Fibroblast of the conjunctiva (primary cell): ENCODE results near the gene FSIP1.

ENCODE experiments used
- DNase-seq: peaks from one replicate; pipeline ENCODE4 v3.0.0-alpha.2; 2010; ENCODE audit warnings: low read depth

FSIP1 gene

DNA sequence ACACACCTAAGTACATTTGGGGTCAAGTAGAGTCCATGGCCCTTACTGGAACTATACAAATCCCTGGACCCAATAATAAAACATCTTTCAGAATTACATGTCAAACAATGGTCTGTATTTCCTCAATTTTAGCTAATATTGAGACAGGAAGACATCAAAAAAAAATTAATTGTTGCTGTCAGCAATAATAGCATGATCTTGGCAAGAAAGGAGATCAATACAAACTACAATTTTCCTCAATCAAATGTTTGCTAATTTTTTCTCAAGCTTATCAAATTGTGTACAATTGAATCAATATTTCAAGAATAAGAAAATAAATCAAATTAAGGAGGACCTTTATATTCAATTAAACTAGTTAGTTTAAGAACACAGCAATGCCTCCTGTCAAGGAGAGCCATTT is 62.6 kb downstream of the FSIP1 start:
- no peak for DNase-seq

DNA sequence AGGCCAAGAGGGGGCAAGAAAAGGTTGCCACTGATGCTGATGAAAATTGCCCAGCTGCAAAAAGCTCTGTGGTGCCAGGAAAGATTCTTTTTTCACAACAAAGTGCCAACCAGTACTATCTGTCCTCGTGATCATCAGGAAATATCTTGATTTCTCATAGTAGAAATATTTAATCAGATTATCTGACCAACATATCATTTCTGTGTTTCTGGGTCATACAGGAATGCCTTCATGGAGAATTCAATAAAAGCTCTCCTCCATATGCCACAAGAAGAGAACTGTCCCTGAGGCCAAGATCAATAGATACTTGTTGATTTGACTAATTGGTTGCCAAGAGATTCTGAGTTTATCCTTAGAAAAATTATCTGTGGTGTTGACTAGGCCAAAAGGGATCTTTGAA is 63.5 kb downstream of the FSIP1 start:
- DNase-seq: no peak

DNA sequence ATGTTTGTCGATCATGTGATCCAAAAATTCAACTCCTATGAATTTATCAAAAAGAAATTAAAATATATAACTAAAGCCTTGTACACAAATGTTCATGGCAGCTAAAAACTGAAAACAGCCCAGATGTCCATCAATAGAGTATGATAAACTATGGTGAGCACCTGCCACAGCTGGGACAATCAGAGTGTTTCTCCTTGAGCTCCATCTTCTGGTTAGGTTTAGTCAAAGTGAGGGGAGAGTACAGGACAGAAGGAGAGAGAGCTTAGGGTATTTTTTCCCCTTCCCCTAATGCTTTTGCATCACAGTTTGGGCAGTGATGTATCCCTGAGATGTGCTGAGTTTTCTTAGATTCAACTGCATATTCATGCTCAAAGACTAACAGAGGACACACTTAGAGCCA is 65.5 kb downstream of the FSIP1 start:
- no peak for DNase-seq

DNA sequence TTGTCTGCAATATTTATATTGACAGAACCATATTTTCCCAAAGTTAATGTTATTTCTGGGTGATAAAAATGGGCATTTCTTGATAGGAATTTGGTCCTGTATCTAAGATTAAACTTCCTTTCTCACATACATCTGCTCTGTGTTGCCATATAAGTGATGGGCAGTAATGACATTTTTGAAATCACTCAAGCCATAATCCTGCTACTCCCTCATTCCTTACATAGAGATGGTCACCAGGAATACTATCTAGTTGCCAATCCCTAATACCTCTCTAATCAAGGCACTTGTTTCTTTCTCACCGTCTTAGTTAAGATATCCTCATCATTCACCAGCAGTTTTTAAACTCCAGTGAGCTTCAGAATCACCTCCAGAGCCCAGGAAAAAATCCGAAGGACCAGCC is 68.4 kb downstream of the FSIP1 start:
- no peak for DNase-seq

DNA sequence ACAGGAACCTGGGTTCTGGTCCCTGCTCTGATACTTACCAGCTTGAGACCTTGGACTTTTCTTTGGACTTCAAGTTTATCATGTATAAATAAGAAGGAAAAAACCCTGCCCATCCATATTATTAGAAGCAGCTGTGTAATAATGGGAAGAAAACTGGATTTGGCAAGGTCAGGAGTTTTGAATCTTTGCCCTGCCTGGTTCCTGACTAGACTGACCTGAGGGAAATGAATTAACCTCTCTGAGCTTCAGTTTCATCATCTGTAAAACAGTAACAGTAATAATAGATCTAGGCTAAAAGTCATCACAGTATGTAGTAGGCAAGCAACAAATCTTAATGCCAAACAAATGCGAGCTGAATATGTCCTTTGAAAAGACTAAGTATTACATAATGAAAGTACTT is 68.8 kb downstream of the FSIP1 start:
- DNase-seq: peak; percentile 44

DNA sequence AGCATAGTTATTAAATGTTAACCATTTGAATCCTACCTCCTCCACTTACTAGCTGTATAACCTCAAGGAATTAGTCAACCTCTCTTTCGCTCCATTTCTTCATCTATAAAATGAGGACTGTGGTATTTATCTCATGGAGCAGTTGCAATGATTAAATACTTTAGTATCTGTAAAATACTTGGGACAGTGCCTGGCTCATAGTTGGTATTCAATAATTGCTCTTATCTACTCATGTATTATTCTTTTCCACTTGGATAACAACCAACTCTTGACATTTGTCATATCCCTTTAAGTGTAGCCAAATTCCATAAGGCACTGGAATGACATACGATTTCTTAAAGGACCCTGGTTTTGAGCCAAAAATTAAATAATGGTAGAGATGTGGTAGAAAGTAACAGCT is 72.0 kb downstream of the FSIP1 start:
- no peak for DNase-seq

DNA sequence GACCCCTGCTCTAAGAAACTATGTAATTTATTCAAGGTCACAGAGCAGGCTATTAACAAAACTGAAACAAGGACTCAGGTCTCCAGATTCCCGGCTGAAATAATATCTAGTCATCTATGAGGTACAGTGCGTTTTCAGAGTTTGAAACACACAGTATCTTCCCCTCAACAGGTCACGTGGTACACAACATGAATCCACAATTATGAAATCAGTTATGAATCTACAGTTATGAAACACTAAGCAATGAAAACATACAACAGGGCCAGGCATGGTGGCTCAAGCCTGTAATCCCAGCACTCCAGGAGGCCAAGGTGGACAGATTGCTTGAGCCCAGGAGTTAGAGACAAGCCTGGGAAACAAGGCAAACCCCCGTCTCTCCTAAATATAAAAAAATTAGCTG is 72.7 kb downstream of the FSIP1 start:
- DNase-seq: no peak

DNA sequence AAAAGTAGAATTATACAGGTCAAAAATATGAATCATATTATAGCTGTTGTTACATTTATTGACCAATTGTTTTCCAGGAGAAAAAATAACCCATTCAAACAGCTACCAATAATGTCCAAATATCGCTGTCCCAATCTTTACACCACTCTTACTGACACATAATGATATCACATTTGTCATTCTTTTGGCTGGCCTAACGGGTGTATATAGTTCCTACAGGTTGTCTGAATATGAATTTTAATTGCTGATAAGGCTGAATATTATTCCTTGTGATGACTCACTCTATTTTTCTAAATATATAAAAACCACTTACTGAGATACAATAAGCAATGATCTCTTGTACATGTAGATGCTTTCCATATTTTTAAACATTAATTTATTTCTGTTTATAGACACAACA is 76.4 kb downstream of the FSIP1 start:
- no peak for DNase-seq

DNA sequence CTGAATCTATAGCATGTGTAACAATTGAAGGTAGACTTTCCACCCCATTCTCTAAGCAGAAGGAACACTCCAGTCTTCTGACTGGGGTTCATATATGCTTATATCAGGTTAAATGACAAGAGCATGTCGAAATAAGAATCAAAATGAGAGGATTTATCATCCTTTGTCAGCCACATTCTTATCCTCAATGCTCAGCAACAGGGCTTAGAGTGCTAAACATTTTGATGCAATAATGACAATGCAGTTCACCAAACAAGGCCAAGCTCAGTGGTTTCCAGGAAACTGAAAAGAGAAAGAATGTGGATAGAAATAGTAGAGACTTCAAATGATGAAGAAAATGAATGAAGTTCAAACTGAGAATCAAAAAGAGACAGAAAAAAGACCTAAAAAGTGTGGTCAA is 78.0 kb downstream of the FSIP1 start:
- peak; percentile 57 for DNase-seq

DNA sequence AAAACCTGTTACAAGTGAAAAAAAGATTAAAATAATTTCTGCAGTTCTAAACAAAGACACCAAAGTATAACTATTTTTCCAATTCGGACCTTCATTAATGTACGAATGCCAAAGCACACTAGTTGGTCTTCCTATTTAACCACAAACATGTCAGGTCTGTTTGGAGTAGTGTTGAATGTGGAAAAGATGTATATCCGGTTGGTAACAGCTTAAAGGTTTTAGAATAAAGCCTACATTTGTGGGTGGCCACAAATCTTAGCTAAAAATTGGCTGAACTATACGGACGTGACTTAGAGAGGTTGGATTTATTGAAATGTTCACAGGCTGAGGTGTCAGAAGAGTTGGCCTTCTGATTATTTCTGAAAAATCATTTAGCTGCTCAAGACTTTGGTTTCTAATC is 78.4 kb downstream of the FSIP1 start:
- no peak for DNase-seq

DNA sequence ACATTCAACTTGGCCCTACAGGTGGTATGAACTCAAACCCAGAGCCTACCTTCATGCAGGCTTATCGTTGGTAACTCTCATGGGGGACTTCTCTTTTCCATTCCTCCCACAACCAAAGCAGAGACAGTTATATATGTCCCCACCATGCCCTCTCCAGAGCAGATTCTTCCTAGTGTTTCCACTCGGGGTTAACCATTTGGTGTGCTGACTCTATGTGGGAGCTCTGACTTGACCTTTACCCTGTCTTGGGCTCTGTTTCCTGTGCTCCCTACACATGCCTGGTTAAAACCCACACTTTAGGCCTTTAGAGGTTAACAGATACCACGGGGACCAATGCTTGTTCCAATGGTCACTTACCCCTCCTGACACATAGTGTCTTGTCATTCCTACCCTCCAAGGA is 80.7 kb downstream of the FSIP1 start:
- DNase-seq: no peak

DNA sequence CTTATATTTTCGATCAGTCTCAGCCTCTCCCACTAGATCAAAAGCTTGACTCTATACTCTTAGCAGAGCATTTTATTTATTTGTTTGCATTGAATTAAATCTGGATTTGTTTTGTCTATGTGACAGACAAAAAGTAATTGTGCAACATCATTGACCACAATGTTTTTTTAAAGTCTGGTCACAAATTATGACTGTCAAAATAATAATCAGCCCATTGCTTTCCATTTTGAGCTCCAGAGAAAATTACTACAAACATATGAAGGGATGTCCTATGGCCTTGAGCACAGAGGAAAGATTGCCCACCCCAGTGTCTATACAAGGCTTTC is 82.3 kb downstream of the FSIP1 start:
- DNase-seq: no peak

DNA sequence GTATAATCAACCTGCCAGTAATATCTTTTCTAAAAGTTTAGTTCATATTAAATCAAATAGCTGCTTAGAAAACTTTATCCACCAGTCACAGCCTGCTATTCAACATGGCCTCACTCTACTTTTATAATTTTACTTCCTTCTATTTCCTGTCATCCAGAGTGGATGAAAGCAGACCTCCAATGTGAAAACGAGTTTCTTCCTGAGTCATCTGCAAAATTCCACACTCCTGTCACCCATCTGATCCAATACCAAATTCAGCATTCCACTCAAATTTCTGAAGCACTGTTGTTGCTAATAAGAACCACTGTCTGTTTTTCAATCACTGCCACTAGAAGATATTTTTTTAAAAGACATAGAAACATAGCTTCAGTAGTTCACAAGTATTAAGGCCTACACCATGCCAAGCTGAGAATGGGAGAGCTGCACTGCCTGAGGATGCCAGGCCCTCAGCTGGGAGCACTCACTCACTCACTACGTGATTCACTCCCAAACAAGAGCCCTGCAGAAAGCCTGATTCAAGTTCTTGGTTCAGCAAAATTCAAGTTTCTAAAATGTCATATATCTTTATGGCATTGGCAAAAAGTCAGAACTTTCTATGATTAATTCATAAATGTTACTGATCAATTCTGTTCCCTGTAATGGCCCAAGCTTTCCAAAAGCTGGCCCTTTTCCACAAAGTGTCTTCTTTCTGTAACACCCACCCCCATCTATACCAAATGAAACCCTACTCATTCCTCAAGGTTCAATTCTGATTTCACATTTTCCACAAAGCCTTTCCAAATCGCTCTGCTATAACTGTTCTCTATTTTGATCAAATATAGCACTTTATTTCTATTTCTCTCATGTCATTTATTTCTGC is 82.9 kb downstream of the FSIP1 start:
- DNase-seq: no peak

DNA sequence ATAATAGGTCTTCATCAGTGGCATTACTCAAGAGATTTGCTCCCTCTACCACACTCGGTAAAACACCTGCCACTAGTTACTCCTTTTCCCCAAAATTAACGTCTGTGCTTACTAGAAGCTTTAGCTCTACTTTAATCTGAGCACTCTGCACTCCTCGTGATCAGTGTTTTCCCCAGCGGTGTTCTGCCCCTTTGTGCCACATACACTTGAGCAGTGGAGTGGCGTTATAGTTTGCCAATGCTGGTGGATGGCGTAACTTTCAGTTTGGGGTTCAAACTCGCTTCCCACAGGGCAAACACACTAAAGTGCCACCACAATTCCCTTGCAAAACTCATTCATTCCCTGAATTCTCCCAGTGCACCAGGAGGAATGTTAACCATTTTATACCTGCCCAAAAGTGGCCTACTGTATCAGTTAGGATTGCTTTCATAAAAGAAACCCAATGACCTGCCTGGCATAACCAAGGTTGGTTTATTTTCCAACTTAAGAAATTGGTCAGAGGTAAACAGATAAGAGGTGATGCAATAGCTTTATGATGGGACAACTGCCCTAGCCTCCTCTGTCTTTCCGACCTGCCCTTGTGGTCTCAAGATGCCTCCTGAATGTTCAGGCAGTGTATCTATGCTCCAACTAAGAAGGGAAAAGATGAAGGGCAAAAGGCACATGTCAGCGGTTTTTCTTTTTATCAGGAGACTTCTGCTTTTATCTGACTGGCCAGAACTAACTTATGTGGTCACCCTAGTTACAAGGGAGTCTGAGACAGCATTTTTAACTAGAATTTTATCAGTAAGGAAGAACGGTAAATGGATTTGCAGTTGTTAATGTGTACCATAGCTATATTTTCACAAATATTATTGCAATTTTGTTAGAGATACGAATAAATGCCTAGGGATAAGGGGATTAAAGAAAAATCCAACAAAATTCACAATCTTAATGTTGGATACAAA is 83.9 kb downstream of the FSIP1 start:
- no peak for DNase-seq

DNA sequence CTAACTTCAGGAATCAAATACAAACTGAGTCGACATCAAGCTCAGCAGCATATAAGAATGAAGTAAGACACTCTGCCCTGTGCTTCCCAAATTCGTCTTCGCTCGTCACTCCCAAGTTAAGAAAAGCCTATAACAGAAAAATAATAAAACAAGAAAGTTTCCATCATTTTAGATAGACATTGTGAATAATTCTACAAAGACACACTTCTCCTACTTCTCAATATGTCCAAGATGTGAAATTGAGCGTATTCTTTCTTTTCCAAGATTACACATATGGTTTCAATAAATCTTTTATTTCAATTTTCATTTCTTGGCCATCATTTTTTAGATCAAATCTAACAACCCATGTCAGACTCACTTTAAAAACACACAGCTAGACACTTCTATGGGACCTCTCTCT is 85.1 kb downstream of the FSIP1 start:
- no peak for DNase-seq

DNA sequence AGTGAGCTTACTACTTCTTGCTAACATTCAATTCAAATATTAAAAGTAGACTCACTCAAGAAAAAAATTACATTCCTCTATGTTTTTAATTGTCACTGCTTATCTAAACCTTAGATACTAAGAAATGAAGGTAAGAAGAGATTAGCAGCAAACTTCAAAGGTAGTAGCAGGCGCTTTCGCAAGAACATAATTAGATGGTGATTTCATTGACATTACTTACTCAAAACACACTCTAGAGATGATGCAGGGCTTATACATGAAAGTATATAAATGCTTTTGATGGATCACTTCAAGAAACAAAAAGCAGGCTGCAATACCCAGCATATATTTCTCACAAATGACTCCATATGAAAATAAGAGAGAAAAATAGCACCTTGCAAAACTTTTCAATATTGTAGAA is 86.8 kb downstream of the FSIP1 start:
- DNase-seq: no peak

DNA sequence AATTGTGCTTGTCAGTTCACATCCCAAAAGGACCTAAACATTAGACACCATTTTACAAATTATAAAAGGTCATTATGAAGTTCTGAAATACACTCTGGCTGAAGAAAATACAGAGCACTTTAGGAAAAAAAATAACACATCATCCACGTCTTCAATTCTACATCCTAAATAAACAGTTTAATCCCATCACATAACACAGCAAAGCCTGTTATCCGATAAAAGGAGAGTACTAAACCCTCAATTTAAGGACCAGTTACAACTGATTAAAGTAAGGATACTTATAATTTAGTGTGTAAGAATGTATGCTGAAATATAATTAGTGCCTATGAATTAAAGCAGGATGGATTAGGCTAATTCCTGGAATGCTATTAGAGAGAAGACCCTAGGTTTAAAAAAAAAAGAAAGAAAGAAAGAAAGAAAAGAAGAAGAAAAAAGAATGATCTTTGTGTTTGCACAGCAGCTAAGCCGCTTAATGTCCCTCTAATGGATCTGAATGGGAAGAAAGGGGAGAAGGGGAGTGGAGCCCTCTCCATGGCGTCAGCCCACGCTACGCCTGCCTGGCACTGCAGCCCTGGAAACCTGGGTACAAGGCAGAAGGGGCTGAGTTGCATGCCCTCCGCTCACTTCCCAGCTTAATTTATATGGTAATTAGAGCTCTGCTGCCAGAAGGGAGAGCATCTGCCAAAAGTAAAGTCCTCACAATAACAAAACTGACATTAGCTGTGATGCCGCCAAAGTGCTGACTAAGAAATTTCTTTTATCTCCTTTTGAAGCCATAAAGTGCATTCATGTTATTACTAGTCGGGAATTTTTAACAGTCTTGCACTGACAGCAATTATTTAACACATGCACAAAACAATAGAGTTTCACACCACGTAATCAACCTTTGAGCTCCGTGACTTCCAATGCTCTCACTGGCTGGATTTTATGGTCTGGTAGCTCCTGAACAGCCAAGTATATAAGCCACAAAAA is 90.0 kb downstream of the FSIP1 start:
- no peak for DNase-seq

DNA sequence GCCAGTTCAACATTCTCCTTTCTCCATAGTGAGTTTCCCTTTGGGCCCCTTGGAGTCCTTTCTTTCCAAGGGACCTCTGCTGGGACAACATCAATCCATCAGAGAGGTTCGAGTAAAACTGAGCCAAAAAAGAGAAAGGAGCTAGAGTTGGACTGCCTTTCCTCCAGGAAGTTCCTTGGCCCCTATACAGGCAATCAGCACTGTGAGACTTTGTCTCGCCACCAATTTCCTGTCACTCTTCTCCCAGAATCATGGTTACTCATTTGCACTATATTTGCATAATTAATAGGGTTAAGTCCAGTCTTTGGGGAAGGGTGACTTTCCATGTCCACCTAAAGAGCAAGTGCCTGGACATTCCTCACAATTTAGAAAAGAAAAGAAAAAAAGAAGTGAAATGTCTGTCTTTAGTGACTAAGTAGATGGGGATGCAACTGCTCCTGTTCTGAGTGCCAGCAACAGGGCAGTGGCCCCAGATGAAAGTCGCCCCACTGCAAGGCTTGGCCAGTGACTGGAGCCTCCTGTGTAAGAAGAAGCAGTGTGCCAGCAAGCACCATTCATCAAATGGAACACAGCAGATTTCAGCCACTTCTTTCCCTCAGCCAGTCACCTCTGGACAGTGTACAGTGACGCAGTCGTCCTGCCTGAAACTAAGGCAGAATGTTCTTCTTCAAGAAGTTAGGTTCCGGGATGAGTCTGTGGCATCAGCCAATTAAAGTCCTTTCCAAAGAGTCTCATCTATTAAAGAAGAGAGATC is 91.6 kb downstream of the FSIP1 start:
- no peak for DNase-seq

DNA sequence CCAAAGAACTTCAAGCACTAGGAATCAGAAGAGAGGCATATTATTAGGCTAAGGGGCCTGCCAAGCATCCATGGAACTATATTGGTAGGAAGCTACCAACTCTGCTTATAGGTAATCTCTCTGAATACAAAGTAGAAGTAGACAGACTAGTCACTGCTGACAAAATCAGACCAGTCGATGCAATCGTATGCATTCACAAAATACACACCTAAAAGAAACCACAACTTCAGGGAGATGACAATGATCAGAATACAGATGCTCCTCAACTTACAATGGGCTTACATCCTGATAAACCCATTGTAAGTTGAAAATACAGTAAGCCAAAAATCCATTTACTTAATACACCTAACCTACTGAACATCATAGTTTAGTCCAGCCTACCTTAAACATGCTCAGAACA is 94.7 kb downstream of the FSIP1 start:
- DNase-seq: no peak

DNA sequence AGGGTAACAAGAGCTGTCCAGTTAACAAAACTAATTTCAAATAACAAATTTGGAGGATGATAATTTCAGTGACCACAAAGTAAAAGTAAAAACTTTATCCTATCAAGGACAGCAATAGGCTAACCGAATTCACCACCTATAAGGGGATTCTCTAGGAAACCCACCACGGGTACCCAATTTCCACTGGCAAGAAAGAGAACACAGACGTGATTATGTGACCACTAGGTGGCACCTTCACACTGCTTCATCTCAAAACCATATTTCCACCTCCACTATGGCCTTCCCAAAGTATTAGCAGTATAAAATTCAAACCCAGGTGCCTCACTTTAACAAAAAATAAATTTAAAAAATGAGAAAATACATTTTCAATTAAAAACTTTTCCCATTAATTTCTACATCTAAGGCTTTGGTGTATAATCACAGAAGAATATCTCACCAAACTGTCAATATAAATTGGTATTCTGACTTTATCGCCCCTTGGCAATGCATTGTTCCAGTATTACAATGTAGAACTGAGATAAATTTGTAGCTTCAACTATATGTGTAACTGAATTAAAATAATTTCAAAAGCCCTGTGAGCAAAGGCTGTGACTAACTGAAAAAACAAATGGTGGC is 96.5 kb downstream of the FSIP1 start:
- DNase-seq: peak; percentile 61

DNA sequence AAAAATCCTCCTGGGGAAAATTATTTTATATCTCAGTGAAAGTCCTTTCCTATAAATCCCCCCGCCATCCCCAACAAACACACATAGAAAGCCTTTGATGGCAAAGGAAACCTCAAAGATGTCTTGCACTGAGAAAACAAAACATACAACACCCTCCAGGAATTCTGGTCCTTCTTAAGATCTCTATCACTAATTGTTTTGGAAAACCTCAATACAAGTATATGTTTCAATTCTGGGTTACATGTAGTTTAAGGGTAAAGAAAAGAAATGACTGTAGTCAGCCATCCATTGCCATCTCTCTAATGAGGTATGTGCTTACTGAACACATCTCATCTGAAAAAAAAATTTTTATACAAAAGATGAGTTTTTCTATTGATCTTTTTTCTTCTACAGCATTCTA is 97.3 kb downstream of the FSIP1 start:
- no peak for DNase-seq
